ENCODE data around the gene KIRREL3.
"Not testable (repeated sequence)": the region's sequence is repeated elsewhere in the genome, so short reads cannot be mapped to it uniquely, and the experiment has no call there.

Gene KIRREL3

DNA sequence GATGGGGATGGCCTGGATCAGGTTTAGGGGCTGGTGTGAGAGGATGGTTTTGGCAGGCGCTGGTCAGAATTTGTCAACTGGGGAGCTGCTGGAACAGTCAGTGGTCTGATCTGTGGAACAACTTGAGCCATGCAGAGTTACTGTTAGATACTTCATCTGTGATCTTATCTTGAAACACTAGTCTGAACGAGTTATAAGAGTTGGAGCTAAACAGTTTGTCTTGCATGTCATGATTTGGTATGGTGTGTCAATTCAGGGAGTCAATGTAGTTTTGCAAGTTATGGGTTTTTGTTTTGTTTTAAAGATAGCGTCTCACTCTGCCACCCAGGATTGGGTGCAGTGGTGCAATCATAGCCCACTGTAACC, 591.0 kb downstream of the KIRREL3 start:
- no peak for DNase-seq

GRCh38 chr11:126408901-126409619, 591.5 kb downstream of the KIRREL3 start:
- DNase-seq, result no peak

DNA sequence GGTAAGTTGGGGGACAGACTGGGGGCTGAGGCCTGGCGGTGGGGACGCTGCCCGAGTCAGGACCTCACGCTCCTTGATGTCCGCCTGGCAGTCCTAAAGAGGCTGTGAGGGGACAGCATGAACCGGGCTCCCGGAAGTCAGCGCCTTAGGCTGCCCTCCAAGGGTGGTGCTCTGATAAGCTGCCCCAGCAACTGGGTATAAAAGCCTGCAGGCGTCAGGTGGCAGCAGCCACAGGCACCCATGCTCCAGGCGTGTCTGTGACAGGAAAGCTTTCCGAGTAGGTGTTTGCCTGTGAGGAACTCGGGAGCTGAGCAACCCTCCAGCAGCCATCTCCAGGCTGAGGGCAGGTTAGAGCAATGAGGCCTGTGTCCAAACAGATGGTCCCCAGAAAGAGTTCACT, 592.1 kb downstream of the KIRREL3 start:
- no peak for DNase-seq

- no peak for DNase-seq
These were observed 592.8 kb downstream of the KIRREL3 start for GRCh38 chr11:126407682-126408288.

- DNase-seq, result no peak
These were observed 593.5 kb downstream of the KIRREL3 start for GRCh38 chr11:126407101-126407521.

DNA sequence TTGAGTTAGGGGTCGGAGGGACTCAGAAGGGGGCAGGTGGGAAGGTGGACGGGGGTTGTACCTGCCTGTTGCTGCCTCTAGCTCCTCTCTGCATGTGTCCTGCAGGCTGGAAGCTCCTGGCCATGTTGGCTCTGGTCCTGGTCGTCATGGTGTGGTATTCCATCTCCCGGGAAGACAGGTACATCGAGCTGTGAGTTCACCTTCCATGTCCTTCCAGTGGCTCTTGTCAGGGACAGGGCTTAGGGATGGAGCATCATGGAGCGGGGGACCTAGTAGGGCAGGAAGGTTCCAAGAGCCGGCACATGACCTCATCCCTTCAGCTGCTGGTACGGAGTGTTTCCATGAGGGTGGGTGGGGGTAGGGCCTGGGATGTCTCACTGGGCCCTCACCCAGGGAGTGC, 594.2 kb downstream of the KIRREL3 start:
- no peak for DNase-seq

- DNase-seq, result no peak
These were observed 594.7 kb downstream of the KIRREL3 start for GRCh38 chr11:126405906-126406305.

GRCh38 chr11:126405374-126405773, 595.2 kb downstream of the KIRREL3 start:
- DNase-seq, result no peak

DNA sequence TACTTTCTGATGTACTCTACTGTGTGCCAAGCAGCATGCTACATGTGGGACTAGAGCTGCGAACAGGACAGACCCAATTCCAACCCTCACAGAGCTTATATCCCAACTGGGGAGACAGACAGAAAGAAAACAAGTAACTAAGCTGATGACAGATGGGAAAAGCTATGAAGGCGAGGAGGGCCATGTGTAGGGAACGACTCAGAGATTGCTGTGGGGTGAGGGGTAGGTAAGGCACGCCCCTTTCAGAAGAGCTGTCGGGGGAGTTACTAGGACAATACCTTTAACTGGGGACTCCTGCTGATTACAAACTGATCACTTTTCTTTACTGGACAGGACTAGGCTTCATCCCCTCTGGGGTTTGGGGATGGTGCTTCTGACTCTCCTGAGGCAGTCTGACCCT, 596.2 kb downstream of the KIRREL3 start:
- DNase-seq, result no peak

DNA sequence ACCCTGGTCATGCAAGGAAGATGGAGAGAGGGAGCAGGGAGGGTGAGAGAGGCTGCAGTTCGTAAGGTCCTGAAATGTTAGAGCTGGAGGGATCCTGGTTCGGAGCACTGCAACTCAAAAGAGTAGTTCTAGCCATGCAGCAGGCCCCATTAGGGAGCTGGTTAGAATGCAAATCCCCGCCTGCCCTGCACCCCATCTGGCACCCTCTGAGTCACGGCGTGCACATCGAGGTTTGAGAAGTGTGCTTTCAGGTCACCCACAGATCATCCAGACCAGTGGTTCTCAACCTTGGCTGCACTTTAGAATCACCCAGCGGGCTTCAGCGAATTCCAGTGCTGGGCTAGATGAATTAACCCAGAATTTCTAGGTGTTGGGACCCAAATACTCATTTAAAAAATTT, 596.9 kb downstream of the KIRREL3 start:
- DNase-seq, result no peak

DNA sequence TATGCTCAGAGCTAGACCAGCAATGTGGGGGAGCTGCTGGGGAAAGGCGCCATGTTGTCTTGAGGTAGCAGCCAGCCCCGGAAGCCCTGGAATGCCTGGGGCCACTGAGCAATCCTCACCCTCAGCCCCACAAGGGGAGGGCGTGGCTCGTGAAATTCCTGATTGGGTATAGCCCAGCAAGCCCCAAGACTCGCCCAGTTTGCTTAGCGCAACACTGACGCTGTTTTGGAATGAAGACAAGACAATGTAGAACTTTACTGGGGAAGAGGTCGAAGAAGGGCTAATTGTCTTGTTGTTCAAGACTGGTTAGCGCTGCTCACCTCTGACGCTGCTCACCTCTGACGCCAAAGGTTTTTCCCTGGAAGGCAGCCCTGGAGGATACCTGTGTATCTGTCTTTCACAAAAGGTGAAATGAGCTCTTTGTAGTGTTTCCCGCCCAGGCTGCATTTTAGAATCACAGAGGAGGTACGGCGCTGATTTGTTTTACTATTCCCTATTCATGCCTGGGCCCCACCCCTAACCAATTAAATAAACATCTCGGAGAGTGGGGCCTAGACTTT, 597.5 kb downstream of the KIRREL3 start:
- DNase-seq, result no peak

- DNase-seq, result peak; percentile 2
These were observed 600.1 kb downstream of the KIRREL3 start for GRCh38 chr11:126400479-126400878.

DNA sequence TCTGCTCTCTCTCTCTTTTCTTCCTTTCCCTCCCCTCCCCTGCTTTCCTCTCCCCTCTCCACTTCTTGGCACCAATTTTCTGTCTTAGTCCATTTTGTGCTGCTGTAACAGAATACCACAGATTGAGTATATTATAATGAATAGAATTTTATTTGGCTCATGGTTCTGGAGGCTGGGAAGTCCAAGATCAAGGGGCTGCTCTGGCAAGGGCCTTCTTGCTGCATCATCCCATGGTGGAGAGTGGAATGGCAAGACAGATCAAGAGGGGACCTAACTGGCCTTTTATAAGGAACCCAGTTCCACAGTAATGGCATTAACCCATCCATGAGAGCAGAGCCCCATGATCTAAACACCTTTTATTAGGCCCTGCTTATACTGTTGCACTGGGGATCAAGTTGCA, 600.6 kb downstream of the KIRREL3 start:
- DNase-seq, result peak; percentile 37

GRCh38 chr11:126398721-126399120, 601.8 kb downstream of the KIRREL3 start:
- DNase-seq, result no peak

DNA sequence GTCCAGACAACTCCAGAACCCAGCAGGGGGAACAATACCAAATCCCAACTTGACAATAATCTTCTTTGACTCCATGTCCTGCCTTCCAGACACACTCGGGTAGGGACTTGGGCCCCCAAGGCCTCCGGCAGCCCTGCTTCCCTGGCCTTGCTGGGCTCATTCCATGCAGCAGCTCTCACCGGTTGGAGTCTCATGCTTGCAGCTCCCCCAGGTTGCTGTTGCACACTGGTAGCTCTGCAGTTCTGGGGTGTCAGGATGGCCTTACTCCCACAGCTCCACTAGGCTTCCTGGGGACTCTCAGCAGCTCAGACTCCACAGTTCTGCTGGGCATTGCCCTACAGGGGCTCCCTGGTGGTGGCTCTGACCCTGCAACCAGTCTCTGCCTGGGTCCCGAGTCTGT, 602.3 kb downstream of the KIRREL3 start:
- no peak for DNase-seq

DNA sequence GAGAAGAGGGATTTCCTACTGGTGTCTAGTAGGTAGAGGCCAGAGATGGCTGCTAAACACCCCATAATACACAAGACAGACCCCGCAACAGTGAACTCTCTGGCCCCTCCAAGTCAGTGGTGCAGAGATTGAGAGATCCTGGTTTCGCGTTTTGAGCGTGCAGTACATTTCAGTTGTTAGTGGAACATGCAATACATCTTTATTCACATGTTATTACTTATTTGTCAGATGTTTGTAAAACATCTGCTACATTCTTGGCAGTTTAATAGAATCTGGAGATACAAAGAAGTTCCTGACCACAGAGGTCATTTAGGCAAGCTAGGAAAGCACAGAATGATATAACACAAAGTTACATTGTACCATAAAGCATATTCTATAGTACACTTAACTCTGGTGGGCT, 603.6 kb downstream of the KIRREL3 start:
- DNase-seq, result peak; percentile 36

GRCh38 chr11:126396266-126396665, 604.3 kb downstream of the KIRREL3 start:
- DNase-seq, result not testable (repeated sequence)

DNA sequence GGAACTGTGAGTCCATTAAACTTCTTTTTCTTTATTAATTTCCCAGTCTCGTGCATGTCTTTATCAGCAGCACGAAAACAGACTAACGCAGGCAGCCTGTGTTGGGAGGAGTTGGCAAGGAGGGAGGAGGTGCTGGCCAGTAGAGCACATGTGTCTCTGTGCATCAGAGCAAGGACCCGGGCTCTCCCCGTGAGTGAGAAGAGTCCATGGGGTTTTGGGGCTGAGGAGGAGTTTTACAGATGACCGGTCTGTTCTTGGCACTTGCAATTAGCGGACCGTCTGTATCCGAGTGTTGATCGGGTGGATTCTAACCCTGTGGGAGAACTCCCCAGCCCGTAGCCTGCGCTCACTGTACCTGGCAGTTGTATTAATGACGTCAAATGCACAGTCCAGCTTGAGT, 604.8 kb downstream of the KIRREL3 start:
- not testable (repeated sequence) for DNase-seq

DNA sequence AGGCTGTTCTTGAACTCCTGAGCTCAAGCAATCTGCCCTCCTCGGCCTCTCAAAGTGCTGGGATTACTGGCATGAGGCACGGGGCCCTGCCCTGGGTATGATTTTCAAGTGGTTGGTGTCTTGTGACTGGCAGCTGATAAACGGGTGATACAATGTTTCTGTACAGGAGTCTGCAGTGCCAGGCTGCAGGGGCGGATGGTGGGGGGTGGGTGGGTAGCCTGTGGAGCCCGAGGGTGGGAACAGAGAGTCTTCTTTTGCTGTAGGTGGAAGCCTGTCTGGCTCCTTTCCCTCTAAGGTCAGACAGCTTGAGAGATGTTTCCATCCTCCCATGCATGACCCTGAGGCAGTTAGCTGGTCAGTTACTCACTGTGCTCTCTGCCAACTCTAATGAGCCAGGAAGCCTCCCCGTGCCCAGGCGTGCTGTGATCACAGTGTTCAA, 605.9 kb downstream of the KIRREL3 start:
- not testable (repeated sequence) for DNase-seq

DNA sequence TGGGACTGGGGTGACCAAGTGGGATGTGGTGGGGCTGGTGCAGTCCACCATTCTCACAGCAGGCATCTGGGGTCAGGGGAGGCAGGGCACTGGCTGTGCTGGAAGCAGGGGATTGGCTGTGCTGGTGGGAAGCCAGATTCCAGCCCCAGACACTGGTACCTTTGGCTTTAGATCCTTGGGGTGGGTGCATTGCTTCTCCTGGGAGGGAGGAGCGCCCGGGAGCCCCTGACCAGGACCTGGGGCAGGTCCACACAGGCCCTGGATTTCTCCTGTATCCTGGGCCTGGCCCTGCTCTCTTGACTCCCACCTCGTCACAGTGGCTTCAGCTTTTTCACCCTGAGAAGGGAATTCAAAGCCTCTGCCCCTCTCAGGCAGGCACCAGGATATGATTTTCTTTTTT, 606.5 kb downstream of the KIRREL3 start:
- DNase-seq, result no peak

DNA sequence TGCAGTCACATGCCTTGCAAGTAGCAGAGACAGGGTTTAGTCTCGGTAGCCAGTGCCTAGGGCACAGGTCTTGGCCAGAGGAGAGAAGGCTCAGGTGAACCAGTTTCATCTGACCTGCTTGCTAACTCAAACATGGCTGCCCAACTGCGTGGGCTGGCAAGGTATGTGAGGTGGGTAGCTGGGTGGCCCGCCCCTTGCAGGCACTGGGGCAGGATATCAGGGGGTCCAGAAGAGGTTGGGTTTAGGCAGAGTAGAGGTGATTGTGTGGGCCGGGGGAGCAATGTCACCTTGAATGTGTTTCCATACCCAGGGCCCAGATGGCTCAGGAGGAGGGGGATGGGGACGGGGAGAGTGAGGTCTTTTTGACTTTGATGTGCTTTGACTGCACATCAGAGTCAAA, 607.4 kb downstream of the KIRREL3 start:
- no peak for DNase-seq

DNA sequence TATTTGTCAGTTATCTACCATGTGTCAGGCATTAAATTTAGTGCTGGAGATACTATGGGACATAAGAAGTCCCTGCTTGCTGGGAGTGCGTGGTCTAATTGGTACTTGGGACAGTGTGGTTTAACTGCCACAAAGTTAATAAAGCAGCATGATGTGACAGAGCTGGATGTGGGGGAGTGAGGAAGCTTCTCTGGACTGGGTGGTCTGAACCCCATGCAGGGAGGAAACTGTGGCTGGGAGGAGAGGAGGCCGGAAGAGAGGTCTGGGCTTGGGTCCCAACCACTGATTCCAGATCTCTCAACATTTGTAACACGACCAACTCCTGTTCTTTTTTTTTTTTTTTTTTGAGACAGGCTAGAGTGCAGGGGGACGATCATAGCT, 607.9 kb downstream of the KIRREL3 start:
- no peak for DNase-seq

DNA sequence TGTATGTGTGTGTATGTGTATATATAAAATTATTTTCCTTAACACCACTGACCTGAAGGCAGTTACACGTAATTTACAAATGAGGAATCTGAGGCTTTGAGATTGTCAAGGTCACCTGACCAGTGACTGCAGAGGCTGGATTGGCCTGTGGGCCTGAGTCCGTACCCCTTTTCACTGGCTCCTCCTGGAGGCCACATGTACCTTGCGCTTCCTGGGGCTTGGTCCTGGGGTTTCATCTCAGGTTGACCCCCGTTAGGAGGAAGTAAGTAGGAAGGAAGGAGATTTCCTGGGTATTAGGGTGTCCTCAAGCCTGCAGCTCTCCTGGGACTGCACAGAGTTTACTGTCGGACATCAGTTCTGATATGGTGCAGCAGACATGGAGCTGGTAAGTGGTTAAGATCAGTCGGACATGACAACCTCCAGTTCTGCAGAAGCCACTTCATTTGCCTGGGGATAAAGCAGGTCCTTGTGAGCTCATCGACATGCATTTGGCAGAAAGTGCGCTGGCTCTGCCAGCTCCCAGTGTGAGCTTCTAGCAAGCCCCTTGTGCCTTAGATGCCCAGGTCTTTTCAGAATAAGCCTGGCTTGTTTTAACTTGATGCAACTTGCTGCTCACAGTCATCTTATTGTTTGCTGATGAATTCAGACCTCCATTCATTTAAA, 608.5 kb downstream of the KIRREL3 start:
- no peak for DNase-seq
